ENCODE results near the gene ARHGAP8.

DNA sequence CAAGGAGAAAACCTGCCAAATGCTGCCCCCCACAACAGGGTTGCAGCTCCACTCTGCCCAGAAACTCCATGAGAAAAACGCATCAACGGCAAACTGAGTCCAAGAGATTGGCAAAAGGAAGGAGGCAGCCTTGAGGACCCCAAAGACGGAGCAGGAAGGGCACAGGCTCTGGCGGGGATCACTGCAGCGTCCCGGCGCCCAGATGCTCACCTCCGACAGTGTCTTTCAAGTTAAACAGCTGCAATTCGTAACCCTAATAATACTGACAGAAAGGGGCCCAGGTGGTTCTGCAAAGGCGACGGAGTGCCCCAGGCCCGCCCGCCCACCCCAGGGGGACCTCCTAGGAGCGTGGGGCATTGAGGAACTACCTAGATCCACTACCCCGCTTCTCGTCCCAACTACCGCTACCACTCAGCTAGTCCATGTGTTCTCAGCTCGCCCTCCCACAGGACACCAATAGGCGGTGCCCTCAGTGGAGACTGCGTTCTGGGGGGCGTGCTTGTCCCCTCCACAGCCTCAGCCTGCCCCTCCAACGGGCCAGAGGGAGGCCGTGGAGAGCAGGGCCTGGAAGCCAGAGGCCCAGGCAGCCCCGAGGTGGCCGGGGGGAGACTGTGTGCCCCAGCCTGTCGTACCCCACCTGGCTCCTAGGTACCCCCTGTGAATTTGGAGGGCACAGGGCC lies 130.0 kb downstream of the ARHGAP8 start:
- no peak for TF ChIP-seq CTCF (conservative IDR thresholded peaks at IDR 0.05; ENCODE audit: low read length)
- no peak for TF ChIP-seq EZH2phosphoT487 (IDR thresholded peaks at IDR 0.05; ENCODE audit: borderline replicate concordance)

Data from Loucy (cell line).